ENCODE data around the gene CELF4.

CELF4 gene

GRCh38 chr18:37434161-37434860 lies 131.3 kb downstream of the CELF4 start:
- no peak for DNase-seq

DNA sequence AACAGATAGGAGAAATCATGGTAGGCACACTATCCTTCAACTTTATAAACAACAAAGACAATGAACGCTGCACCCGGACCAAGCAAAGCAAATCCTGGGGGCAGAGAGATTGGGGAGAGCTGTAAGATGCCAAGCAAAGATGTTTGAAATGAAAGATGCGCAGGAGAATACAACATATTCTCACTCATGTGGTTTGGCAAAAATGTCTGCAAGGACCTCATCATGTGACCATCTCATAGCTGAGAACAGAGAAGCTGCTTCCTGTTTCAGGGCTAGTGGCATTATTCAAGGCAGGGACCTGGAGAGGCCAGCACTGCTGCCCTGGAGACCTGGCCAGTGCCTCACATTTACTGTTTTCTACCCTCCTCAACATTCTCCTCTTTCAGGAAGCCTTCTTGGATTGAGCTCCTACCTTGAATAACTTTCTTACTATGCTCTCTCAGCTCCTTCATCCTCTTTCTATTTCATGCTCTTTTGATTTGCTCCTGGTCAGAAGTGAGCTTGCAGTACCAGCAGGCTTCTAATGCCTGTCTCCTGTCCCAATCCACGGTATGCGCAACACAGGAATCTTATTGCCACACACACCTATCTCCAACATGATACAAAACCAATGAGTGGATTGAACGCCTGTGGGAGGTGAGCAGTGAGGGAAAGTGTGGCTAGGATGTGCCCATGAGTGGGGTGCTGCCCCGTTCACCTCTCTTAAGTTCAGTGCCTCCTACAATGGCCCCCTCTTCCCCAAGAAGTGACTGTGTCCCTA lies 133.0 kb downstream of the CELF4 start:
- DNase-seq, result no peak

GRCh38 chr18:37430357-37431076 lies 135.1 kb downstream of the CELF4 start:
- no peak for DNase-seq

DNA sequence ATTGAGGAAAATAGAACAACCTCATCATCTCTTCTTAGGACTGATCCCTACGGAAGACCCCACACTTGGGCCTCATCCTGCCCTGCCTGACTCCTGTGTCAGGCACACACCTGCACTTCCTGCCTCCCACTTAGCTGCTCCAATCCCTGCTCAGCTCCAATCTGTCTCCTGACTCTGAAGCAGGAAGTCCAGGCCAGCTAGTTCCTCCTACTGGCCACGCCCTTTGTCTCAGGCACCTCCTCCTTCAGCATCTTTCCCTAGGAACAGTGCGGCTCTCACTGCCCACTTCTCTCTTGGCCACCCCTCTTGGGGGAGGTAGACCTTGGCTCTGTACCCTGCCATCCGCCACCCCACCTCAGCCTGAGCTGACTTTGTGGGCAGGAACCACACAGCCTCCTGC lies 135.8 kb downstream of the CELF4 start:
- no peak for DNase-seq

- DNase-seq, result no peak
Measured at GRCh38 chr18:37428288-37428974, 137.2 kb downstream of the CELF4 start.

DNA sequence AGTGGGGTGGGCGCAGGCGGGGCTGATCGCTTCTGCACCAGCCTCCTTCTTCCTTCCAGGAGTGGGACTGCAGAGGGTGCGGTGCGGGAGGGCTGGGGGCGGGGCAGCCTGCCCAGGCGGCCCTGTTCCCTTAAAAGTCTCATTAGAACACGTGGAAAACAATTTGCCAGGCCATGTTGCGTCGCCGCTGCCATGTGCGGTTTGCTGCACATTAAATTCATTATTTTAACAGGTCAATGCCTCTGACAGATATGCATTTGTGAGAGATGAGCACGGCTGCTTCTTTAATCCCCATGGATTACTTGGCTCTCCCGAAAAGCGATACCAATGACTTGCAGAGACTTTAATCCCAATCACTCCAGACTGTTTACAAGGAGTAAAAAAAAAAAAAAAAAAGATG lies 139.0 kb downstream of the CELF4 start:
- DNase-seq, result no peak

DNA sequence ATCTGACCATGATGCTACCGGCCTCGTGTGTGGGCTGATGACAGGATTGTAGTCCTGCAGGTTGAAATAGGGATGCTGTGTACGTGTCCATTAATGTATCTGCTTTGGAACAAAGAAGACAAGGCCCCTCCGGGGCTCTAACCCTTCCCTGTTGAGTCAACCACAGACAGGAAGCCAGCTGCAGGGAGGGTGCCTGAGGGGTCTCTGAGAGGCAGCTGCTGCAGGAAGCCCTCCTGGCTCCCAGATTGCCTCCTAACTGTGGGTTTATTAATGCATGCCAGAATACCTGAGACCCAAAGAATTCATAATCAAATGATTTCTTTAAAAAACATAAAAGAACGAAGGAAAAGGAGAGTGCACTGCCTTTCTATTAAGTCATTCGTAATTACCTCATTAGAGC lies 140.4 kb downstream of the CELF4 start:
- no peak for DNase-seq

- DNase-seq, result no peak
Measured at GRCh38 chr18:37424507-37424906, 141.1 kb downstream of the CELF4 start.

DNA sequence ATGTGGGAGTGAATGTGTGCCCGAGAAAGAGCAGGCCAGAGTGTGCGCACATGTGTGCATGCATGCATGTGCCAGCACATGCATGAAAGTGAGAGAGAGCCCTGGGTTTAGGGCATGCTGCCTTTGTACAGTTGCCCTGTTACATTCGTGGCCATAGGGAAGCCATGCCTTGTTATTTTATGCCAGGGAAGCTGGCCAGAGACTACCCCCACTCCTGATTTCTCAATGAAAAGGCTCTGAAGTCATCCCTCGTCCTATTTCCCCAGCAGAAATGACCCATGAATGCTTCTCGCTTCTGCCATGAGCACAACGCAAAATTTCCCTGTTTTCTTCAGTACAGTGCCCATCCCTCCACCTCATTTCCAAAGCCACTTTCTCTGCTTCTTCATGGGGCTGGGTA lies 143.0 kb downstream of the CELF4 start:
- DNase-seq, result no peak

GRCh38 chr18:37422116-37422515 lies 143.5 kb downstream of the CELF4 start:
- DNase-seq, result no peak

DNA sequence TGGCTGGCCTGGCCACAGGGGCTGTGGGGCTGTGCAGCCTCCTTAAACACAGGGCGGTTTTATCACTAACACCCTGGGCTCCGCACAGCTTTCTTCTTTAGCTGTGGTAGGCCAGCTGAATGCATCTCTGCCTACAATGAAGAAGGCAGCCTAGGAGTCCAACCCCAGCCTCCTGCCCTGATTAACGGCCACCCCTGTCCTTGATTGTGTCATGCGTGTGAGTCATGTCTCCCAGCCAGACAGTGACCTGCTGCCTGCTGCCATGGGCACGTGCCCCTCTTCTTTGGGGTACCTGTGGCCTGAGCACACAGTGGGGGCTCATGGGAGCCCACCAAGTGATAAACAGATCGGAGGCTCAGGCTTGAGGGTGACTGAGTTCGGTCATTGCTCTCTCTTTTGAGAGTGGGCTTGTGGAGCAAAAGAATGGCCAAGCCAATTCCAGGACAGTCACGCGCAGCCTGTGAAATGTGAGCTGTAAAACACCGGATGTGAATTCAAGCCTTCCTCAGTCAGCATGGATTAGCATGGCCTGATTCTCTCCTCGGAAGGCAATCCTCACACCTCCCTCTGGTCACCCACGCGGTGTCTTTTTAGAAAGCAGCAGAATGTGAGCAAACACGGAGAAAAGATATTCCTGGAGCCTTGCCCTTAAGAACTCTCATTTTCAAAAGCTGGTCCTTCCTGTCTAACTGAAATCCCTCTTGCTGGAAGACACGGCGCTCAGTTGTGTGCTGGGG lies 144.1 kb downstream of the CELF4 start:
- no peak for DNase-seq

DNA sequence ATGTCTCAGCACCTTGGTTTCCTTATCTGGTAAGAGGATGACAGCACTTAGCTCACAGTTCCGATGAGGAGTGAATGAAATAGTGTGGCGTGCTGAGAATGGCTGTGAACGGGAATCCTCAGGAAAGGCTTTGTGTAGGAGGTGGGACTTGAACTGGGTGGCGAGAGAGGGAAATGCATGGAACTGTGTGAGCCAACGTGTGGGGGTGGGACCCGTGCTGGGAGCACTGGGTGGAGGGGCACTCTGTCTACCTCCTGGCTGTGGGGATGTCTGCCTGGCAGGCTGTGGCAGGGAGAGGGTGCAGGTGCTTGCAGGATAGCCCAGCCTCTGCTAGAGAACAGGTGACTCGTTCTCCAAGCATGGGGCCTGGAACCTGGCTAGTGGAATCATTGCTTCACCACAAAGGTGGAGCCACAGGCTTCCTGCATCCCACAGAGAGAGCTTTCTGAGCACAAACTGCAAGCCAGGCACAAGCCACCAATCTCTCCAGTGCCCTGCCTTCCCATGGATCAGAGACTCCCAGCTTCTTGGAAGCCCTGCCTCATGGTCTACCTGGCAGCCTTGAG lies 145.2 kb downstream of the CELF4 start:
- DNase-seq, result no peak

GRCh38 chr18:37419866-37420265 lies 145.7 kb downstream of the CELF4 start:
- DNase-seq, result no peak

GRCh38 chr18:37419315-37419714 lies 146.3 kb downstream of the CELF4 start:
- DNase-seq, result no peak

DNA sequence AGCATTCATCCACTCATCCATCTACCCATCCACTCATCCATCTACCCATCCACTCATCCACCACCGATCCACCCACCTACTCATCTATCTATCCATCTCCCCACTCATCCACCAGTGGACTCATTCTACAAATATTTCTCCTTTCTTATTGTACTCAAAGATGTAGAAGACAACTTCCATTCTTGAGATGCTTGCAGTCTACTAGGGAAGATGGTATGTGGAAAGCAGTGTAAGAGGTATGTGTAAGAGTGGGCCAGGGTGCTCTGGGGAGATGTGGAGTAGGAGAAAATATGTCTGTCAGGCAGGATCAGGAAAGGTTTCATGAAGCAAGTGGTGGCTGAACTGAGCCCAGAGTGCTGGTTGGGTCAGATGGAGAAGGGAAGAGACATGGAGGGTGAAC lies 150.8 kb downstream of the CELF4 start:
- DNase-seq, result no peak

DNA sequence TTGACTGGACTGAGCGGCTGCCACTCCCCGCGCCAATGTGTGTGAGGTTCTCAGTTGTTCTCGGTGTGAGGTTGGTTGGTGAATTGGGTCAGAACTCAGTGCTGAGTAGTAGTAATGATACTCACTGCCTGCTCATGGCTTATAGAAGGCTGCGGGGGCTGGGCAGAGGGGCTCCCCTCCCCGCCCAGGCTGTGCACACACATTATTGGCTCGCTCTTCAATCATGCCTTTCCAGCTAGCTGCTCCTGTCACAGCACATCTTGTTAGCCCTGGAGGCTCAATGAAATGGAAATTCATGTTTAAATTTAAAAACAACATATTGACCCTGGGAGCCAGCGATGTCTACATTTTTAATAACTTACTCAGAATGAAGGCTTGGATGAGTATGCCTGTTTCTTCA lies 152.8 kb downstream of the CELF4 start:
- no peak for DNase-seq

DNA sequence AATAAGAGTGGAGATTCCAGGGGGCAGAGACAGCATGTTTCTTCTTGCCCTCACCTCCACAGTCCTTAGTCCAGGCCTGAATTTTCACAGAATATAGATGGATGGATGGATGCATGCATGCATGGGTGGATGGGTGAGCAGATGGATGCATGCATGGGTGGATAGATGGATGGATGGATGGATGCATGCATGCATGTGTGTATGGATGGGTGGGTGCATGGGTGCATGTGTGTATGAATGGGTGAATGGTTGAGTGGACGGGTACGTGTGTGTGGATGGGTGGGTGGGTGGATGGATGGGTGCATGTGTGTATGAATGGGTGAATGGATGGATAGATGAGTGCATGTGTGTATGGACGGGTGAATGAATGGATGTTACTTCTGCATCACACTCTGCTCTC lies 153.3 kb downstream of the CELF4 start:
- no peak for DNase-seq

DNA sequence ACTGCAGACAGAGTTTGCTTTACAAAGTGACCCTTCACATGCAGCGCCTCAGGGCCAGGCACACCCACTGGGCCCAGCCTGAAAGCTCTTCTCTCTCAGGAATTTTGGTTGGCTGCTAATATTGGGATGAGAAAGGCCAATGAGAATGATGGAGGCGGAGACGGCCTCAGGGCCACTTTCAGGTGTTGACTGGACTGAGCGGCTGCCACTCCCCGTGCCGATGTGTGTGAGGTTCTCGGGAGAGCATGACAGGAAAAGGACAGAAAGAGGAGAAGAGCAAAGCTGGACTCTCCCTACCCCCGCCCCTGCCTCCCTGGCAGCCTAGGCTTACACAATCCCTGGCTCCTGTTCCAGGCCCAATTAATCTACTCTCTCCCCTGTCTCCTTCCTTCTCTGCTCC lies 155.7 kb downstream of the CELF4 start:
- DNase-seq, result no peak

DNA sequence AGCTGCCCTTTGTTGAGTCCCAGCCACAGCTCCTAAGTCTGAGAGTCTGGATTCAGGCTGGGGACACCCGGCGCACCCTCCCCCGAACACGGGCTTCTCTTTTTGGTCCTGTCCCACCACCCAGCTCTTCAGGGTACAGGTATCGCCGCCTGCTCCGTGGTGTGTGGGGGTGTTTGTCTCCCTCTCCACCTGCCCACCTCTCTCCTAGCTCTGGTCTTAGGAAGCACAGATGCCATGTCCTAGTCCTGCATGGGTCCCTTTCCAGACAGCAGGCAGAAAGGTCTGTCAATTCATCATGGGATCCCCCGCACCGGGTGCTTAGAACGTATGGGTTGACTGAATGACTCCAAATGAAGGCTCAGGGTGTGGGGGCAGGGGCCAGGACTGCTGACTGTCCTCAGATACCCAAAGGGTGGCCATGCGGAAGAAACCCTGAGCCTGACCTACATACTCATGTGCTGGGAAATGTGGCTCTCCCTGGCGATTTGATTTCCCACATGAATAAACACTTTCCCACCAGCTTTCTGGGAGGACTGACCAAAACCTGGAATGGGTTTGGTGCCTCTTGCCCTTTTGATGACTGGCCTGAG lies 156.8 kb downstream of the CELF4 start:
- no peak for DNase-seq

DNA sequence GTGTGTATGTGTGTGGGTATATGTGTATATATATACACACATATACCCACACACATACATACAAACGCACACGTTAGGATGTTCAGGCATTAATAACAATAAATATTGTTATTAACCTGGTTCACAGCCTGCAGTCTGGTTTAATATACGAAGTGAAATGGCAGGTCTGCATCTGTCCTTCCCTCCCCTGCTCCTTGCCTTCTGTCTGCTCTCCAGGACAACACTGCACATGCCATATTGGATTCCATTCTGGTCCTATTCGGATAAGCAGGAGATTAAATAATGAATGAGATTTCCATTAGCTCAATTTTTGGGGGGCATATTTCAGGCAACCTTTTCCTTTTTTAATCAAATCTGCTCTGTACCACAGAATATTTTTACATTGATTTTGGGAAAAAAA lies 158.0 kb downstream of the CELF4 start:
- DNase-seq, result no peak

DNA sequence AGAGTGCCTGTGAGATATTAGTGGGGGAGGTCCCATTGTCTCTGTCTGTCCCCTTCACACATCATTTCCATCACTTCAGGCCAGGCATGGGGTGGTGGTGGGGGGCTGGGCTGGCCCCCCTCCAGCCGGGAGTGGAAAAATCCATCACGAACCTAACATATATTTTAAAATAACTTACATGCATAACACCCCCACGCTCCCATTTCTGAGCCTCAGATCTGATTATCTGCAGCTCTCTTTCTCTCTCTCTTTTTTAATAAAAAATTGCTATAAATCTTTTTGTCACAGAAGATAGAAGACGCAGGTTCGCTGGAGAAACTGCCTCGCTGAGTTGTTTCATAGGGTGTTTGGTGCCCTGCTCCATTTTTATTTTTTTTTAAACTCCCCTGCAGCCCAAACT lies 159.8 kb downstream of the CELF4 start:
- no peak for DNase-seq

DNA sequence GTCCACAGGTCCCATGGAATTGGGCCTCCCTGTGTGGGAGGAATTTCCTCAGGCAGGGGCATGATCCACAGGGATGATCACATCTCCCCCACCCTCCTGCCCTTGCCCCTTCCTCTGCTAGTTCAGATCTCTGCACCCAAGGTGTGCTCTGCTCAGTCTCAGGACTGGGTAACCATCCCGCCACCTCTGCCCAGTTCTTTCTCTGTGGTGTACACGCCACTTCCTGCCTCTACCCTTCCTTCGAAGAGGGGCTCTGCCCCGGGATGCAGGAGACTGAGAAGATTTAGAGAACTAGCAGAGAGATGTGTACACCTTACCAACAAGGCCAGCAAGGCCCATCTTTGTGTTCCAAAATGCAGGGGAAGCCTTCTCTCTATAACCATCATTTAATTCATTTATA lies 160.4 kb downstream of the CELF4 start:
- DNase-seq, result no peak

Measured in activated T-cell treated with anti-CD3 and anti-CD28 coated beads for 4 hours (primary cell).